Sigmoid colon (tissue), 7 donors: Measurements from ENCODE around the gene DCST1. TPM values are rescaled to one million over a fixed set of nuclear protein-coding genes. Genes with fewer than 3 reads are reported as not detected.

Experiments
- DNase-seq: peaks from one replicate; pipeline ENCODE4 v3.0.0-alpha.2; 2019
- H3K27ac ChIP-seq, 4 donors: fragments of 200-600 bp; sonication (generic); one replicate each; pipeline ENCODE4 v1.5.1; 2016 to 2019; ENCODE audit warnings: mild to moderate bottlenecking in 1 of 4
- H3K27me3 ChIP-seq, 3 donors: fragments of 200-600 bp; sonication (generic); one replicate each; pipeline ENCODE4 v1.5.1; 2019; ENCODE audit warnings: mild to moderate bottlenecking in 1 of 3
- H3K36me3 ChIP-seq, 4 donors: fragments of 200-600 bp; sonication (generic); one replicate each; pipeline ENCODE4 v1.5.1; 2016 to 2019
- H3K4me1 ChIP-seq, 4 donors: fragments of 200-600 bp; sonication (generic); one replicate each; pipeline ENCODE4 v1.5.1; 2017 to 2019
- H3K4me3 ChIP-seq, 4 donors: fragments of 200-600 bp; sonication (generic); one replicate each; pipeline ENCODE4 v1.5.1; 2017 to 2019; ENCODE audit warnings: mild to moderate bottlenecking in 2 of 4, moderate library complexity in 1 of 4
- H3K9me3 ChIP-seq, 4 donors: fragments of 200-600 bp in 3 of 4; sonication (generic) in 3 of 4; one replicate each; pipeline versions ENCODE4 v1.5.1 to v1.6.1; 2013 to 2019
- EP300 ChIP-seq, 4 donors: sonication (generic); formaldehyde crosslinking; IDR thresholded peaks; one replicate each; pipeline ENCODE4 v1.6.1; 2017; ENCODE audit warnings: antibody characterized with exemption in 4 of 4
- POLR2A ChIP-seq, 2 donors: fragments of 450-650 bp; IDR thresholded peaks; one replicate each; pipeline ENCODE4 v1.6.1; 2016; ENCODE audit warnings: antibody characterized with exemption in 2 of 2, mild to moderate bottlenecking in 2 of 2, moderate library complexity in 2 of 2
- POLR2AphosphoS5 ChIP-seq, 4 donors: sonication (generic); formaldehyde crosslinking; IDR thresholded peaks; one replicate each; pipeline ENCODE4 v1.6.1; 2017; ENCODE audit warnings: antibody characterized with exemption in 4 of 4
- WGBS, 2 donors: extraction: QIAGEN DNeasy Blood & Tissue Kit; methylation state at CpG; one replicate each; pipeline ENCODE4 v1.1.7; 2013; 5-methylcytosine and 5-hydroxymethylcytosine counted together
- intact Hi-C: fragments of 100-400 bp; cut with DNase I; formaldehyde crosslinking; loops from one replicate; pipeline ENCODE4 v1.15.1; 2023
- polyA plus RNA-seq, 3 donors: library from polyadenylated mRNA; stranded (reverse); fragments of 200-250 nt; gene quantifications; one replicate each; pipeline ENCODE4 v1.2.3, GENCODE V29; 2013
- total RNA-seq, 4 donors: library from RNA; depleted of rRNA; stranded (reverse); fragments of >200 nt; gene quantifications; one replicate each; pipeline ENCODE4 v1.1.0, GENCODE V29; 2016
- TF ChIP-seq, protein P1 (sequence below), 4 experiments: fragments of 450-650 bp in 3 of 4; fragments of 200-600 bp in 1 of 4; IDR thresholded peaks; one replicate each; pipeline ENCODE4 v1.5.1; 2016 to 2019; ENCODE audit warnings: antibody characterized with exemption in 4 of 4, mild to moderate bottlenecking in 3 of 4, moderate library complexity in 2 of 4
- donor health status: healthy with polysubstance abuse.
- donor health status: Bipolar disorder and iron deficiency.
- donor health status: healthy.

The DCST1 gene
- total and polyA plus RNA-seq, 7 donors = 0.09 to 0.16 TPM; not detected in 5

DNA sequence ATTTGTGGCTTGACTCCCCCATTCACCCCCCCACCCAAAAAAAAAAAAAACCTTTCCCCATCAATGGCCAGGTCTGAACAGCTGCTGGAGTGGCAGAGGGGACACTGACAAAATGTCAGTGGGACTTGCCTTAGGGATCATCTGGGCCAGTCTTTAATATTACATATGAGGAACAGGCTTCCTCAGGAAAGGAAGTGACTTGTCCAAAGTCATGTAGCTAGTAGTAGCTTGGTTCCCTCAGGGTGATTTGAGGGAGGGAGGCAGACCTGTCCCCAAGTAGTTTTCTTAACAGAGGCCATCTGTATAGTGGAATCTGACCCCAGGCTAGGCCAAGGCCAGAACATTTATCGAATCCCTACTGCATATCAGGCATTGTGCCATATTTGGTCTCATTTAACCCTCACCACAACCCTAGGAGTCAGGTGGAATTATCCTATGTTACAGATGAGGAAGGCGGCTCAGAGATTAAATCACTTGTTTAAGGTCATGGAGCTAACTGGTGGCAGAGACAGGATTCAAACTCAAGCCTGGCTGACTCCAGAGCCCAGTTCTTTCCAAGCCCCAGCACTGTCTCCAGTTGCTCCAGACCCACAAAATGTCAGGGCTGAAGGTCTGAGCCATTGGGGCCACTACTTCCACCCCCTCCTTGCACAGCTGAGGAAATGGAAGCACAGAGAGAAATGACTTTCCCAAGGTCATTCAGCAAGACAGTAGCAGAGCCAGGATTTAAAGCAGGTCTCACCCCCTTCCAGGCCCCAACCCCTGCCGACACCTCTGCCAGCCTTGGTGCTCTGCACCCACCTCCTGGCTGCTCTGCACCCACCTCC is 20.6 kb upstream of the DCST1 start:
- no peak overlapping the region for H3K4me3 ChIP-seq
- peaks cover 0 to 28% (median 9%) of the 10 kb centered on the region in 4 donors for H3K36me3 ChIP-seq
- WGBS, 2 donors = 49 to 70% methylated on average over 3 of the region's 3 CpGs
- TF ChIP-seq POLR2A (IDR thresholded peaks at IDR 0.05) = no peak
- TF ChIP-seq EP300 (IDR thresholded peaks at IDR 0.05) = no peak
- no peak for TF ChIP-seq POLR2AphosphoS5 (IDR thresholded peaks at IDR 0.05)
- TF ChIP-seq, protein P1, sequence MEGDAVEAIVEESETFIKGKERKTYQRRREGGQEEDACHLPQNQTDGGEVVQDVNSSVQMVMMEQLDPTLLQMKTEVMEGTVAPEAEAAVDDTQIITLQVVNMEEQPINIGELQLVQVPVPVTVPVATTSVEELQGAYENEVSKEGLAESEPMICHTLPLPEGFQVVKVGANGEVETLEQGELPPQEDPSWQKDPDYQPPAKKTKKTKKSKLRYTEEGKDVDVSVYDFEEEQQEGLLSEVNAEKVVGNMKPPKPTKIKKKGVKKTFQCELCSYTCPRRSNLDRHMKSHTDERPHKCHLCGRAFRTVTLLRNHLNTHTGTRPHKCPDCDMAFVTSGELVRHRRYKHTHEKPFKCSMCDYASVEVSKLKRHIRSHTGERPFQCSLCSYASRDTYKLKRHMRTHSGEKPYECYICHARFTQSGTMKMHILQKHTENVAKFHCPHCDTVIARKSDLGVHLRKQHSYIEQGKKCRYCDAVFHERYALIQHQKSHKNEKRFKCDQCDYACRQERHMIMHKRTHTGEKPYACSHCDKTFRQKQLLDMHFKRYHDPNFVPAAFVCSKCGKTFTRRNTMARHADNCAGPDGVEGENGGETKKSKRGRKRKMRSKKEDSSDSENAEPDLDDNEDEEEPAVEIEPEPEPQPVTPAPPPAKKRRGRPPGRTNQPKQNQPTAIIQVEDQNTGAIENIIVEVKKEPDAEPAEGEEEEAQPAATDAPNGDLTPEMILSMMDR (IDR thresholded peaks at IDR 0.05) = no peak
- no peaks in the 10 kb centered on the region for H3K9me3 ChIP-seq
- intact Hi-C loops = no loop called here
- DNase-seq = no peak
- no peaks in the 10 kb centered on the region for H3K27me3 ChIP-seq
- peaks cover 0 to 73% (median 55%) of the 10 kb centered on the region in 4 donors for H3K4me1 ChIP-seq
- H3K27ac ChIP-seq = peak overlapping the region; percentile 55 to 98 (median 97)

DNA sequence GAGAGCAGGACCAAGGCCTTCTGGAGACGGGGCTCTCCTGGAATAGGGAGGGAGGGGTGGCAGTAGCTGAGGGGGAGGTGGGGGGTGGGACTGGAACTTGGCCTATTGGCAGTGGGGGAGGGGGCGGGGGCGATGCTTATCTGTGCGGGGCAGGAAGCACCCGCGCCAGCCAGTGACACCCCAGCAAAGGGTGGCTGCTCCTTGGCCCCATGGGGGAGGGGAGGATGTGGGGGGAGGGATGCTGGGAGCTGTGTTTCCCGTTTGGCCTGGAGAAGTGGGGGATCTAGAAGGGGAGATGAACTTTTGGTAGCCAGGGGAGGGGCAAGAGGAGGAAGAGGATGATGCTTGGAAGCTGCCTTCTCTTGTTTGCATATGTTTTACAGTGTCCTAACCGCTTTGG is 20.0 kb upstream of the DCST1 start:
- Histone ChIP-seq H3K9me3 (no peaks in the 10 kb centered on the region), H3K4me1 (peaks cover 0 to 70% (median 54%) of the 10 kb centered on the region in 4 donors), H3K27me3 (no peaks in the 10 kb centered on the region), H3K27ac (peak overlapping the region; percentile 28 to 98 (median 76)), H3K36me3 (peaks cover 0 to 28% (median 9%) of the 10 kb centered on the region in 4 donors), H3K4me3 (no peak overlapping the region)
- no peak for DNase-seq
- WGBS, 2 donors = 30 to 31% methylated on average over 8 of the region's 8 CpGs
- intact Hi-C loops = no loop called here
- TF ChIP-seq, protein P1 (IDR thresholded peaks at IDR 0.05) = no peak
- TF ChIP-seq POLR2AphosphoS5 (IDR thresholded peaks at IDR 0.05) (no peak), EP300 (IDR thresholded peaks at IDR 0.05) (no peak), POLR2A (IDR thresholded peaks at IDR 0.05) (no peak)

DNA sequence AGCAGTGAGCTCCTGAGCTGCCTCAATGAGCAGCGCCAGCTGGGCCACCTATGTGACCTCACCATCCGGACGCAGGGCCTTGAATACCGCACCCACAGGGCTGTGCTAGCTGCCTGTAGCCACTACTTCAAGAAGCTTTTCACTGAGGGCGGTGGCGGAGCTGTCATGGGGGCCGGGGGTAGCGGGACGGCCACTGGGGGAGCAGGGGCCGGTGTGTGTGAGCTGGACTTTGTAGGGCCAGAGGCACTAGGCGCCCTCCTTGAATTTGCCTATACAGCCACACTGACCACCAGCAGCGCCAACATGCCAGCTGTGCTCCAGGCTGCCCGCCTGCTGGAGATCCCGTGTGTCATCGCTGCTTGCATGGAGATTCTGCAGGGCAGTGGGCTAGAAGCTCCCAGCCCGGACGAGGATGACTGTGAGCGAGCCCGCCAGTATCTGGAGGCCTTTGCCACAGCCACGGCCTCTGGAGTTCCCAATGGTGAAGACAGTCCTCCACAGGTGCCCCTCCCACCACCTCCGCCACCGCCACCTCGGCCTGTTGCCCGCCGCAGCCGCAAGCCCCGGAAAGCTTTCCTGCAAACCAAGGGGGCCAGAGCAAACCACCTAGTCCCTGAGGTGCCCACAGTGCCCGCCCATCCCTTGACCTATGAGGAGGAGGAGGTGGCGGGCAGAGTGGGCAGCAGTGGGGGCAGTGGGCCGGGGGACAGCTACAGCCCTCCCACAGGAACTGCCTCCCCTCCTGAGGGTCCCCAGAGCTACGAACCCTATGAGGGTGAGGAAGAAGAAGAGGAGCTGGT is 18.7 kb upstream of the DCST1 start:
- Histone ChIP-seq H3K4me1 (peaks cover 0 to 59% (median 47%) of the 10 kb centered on the region in 4 donors), H3K4me3 (no peak overlapping the region), H3K27me3 (no peaks in the 10 kb centered on the region), H3K36me3 (peaks cover 0 to 28% (median 9%) of the 10 kb centered on the region in 4 donors), H3K9me3 (no peaks in the 10 kb centered on the region), H3K27ac (peak overlapping the region in 1 of 4 donors; percentile 88)
- TF ChIP-seq POLR2A (IDR thresholded peaks at IDR 0.05) = no peak
- TF ChIP-seq EP300 (IDR thresholded peaks at IDR 0.05) = no peak
- TF ChIP-seq, protein P1 (IDR thresholded peaks at IDR 0.05) = no peak
- TF ChIP-seq POLR2AphosphoS5 (IDR thresholded peaks at IDR 0.05) = no peak
- DNase-seq = peak; percentile 59
- WGBS, 2 donors = 89 to 91% methylated on average over 31 of the region's 31 CpGs
- intact Hi-C loops = no loop called here

DNA sequence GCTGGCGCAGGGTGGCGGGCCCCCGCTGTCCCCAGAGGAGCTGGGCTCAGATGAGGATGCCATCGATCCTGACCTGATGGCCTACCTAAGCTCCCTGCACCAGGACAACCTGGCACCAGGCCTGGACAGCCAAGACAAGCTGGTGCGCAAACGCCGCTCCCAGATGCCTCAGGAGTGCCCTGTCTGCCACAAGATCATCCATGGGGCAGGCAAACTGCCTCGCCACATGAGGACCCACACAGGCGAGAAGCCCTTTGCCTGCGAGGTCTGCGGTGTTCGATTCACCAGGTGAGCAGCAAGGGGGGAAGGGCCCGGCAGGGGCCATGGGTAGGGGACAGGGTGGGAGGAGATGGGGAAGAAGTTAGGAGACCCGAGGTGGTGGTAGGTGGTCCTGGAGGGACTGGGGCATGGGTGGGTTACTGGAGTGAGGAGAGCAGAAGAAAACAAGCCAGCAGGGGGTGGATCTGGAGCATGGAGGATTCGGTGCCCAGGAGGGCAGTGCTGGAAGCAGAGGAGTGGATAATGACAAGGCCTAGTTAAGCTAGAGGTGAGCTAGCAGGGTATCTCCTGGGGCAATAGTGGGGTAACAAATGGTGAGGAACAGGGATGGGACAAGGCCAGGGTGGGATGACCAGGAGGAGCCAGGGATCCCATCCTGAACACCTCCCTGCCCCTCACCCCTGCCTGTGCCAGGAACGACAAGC is 17.9 kb upstream of the DCST1 start:
- Histone ChIP-seq H3K27me3 (no peaks in the 10 kb centered on the region), H3K27ac (peak overlapping the region; percentile 88 to 92 (median 90)), H3K4me1 (peaks cover 0 to 51% (median 42%) of the 10 kb centered on the region in 4 donors), H3K36me3 (peaks cover 0 to 28% (median 9%) of the 10 kb centered on the region in 4 donors), H3K9me3 (no peaks in the 10 kb centered on the region), H3K4me3 (no peak overlapping the region)
- intact Hi-C loops = no loop called here
- peak; percentile 66 for DNase-seq
- 70 to 83% methylated on average over 16 of the region's 16 CpGs for WGBS, 2 donors
- TF ChIP-seq POLR2AphosphoS5 (IDR thresholded peaks at IDR 0.05) = peak in 1 of 4 donors; percentile 9
- no peak for TF ChIP-seq EP300 (IDR thresholded peaks at IDR 0.05)
